HG02852 (cell line): ENCODE measurements around the gene MBNL1.
"Not testable (repeated sequence)": the region's sequence is repeated elsewhere in the genome, so short reads cannot be mapped to it uniquely, and the experiment has no call there.

Experiments
- ATAC-seq: cut with Tn5 transposase; IDR thresholded peaks from one replicate; pipeline ENCODE4 v1.9.1; 2021; ENCODE audit warnings: mild to moderate bottlenecking, moderate library complexity; ENCODE audit not compliant: unreplicated experiment

Gene MBNL1

GRCh38 chr3:152345233-152345632, 76.5 kb downstream of the MBNL1 start:
- ATAC-seq, result no peak

DNA sequence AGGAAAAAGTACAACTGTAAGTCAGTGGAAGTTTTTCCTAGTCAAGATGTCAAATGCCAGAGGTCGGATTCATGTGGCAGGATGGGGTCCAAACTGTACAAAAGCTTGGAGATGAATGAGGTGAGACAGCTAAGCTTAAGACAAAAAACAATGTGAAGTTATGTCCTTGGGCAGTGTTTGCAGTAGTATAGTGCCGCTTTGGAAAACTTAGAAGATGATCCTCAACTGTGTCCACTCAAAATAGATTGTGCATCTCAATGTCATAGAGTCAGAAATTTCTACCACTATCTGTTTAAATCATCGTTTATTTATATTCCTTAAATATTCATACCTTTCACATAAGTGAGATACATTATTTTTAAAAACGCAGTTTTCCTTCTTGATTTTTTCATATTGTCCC, 77.3 kb downstream of the MBNL1 start:
- ATAC-seq, result no peak

DNA sequence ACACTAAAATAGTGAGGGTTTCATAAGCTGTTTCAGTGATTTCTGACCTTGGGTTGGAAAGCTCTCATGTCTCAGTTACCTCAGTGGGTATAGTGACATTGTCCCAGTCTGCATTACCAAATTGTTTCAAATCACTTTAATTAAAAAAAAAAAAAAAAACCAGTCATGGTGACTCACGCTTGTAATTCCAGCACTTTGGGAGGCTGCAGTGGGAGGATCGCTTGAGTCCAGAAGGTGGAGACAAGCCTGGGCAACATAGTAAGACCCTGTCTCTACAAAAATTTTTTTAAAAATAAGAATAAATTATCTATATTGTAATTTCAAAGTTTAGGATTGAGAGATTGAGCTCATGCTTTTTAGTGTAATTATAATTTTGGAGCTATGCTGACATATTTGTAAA, 78.0 kb downstream of the MBNL1 start:
- ATAC-seq, result no peak

DNA sequence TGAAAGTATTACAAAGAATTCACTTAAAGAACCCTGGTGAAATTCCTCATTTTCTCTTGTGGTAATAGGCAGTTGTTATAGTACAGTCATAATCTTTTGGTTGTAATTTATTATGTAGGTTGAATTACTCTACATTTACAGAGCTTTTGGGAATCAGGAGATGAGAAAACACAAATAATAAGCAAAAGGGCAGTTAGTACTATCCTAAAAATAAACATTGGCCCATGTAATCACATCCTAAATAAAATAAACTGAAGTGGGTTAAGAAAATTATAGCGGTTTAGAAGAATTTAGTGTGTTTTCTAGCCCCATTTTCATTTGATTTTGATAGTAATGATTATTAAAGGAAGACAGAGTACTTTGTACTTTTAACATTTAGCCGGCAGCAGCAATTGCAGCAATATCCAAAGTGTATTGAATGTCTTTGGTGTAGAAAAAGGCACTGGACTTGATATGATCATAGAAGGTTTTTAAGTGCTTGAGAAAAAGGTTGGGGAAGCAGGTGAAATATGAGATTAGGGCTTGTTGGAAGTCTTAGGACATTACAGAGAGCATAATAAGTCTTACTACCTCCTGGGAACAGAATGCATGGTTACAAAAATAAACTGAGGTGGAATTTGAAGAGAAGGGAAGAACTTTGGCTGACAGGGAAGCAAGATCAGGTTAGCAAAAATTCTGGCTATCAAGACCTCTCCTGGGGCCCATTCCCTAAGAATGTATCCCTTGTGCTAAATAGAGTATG, 79.9 kb downstream of the MBNL1 start:
- no peak for ATAC-seq

- ATAC-seq, result no peak
Observed at GRCh38 chr3:152349392-152349791, 80.7 kb downstream of the MBNL1 start.

DNA sequence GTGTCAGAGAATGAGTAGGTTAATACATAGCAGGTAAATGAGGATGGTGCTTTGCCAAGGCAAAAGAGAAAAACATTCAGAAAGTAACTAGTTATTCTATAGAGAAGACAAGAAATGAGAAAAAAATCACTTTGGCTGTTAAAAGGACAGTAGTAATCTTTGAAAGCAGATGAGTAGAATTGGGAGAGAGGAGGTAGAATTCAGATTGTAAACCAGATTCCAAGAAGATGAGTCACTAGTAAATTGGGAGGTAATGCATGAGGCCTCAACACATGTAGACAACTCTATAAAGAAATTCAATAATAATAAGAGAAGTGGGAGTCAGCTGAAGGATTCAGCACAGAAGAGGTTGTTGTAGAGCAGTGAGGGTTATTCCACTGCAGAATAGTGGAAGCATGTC, 81.4 kb downstream of the MBNL1 start:
- ATAC-seq, result no peak

GRCh38 chr3:152350776-152351175, 82.0 kb downstream of the MBNL1 start:
- no peak for ATAC-seq

DNA sequence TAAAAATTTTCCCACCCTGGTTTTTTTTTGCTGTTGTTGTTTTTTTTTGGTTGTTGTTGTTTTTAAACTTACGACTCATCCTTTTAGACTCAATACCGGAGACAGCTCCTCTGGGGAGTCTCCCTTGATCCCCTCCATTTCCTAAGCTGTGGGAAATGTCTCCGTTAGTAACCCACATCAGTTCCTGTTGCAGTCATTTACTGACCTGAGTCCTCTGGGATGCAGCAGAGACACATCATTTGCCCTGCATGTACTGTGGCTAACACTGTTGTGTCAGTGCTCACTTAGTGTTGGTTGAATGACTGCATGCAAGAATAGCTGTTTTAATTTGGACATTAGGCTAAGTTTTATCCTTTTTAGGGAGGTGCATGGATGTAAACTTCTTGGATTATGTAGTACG, 83.8 kb downstream of the MBNL1 start:
- ATAC-seq, result no peak

- no peak for ATAC-seq
Observed at GRCh38 chr3:152353578-152353977, 84.8 kb downstream of the MBNL1 start.

GRCh38 chr3:152355744-152356665, 87.3 kb downstream of the MBNL1 start:
- ATAC-seq, result no peak

DNA sequence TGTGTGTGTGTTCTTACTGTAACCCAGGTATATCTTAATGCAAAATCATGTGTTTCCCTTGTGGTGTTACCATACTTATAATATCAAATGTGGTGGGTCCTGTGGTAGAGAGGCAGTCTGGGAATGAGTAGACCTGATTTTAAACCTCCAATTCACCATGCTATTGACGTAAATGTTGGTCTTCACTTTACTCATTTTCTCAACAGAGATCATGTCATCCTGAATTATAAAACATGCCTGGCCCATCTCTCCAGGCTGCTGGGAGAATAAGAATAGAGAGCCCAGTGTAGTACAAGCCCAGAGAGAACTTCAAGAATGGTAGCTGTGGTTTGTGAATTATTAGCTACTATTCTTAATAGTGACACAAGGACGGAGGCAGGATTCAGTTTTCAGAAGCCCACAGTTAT, 88.1 kb downstream of the MBNL1 start:
- peak; percentile 67 for ATAC-seq

GRCh38 chr3:152357587-152357986, 88.9 kb downstream of the MBNL1 start:
- ATAC-seq, result no peak

GRCh38 chr3:152359385-152360248, 90.9 kb downstream of the MBNL1 start:
- no peak for ATAC-seq

DNA sequence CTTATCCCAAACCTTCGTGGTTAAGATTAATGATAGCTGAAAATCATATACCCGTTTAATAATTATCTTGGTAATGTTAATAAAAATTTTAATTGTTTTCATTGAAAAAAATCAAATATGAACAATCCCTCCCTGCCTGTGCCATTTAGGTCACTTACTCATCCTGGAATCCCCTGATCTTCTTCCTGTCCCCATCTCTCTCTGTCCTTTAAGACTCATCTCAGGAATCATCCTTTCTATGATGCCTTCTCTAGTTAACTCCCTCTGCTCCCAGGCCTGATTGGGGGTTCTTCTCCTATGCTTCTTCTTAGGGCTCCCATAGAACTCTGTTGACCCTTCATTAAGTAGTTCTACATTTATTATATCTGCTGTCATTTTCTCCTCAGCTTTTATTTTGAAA, 91.6 kb downstream of the MBNL1 start:
- no peak for ATAC-seq

DNA sequence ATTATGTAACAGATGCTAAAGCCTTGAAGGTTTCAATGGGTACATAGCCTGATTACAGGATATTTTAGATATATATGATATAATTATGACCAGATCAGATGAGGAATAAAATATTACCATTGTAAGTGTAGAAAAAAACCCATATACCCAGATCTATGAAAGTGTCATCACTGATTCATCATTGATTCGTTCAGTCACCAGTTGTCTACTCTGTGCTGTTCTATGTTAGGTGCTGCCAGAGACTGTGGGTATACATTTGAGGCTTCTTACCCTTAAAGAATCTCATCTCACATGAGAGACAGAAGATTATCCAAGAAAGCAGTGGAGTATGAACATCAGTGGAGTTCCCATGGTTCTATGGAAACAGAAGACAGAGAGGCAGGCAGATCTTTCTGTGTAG, 92.2 kb downstream of the MBNL1 start:
- ATAC-seq, result no peak

GRCh38 chr3:152362086-152362485, 93.4 kb downstream of the MBNL1 start:
- no peak for ATAC-seq

GRCh38 chr3:152364237-152364636, 95.5 kb downstream of the MBNL1 start:
- ATAC-seq, result no peak

GRCh38 chr3:152365126-152365525, 96.4 kb downstream of the MBNL1 start:
- ATAC-seq, result no peak

DNA sequence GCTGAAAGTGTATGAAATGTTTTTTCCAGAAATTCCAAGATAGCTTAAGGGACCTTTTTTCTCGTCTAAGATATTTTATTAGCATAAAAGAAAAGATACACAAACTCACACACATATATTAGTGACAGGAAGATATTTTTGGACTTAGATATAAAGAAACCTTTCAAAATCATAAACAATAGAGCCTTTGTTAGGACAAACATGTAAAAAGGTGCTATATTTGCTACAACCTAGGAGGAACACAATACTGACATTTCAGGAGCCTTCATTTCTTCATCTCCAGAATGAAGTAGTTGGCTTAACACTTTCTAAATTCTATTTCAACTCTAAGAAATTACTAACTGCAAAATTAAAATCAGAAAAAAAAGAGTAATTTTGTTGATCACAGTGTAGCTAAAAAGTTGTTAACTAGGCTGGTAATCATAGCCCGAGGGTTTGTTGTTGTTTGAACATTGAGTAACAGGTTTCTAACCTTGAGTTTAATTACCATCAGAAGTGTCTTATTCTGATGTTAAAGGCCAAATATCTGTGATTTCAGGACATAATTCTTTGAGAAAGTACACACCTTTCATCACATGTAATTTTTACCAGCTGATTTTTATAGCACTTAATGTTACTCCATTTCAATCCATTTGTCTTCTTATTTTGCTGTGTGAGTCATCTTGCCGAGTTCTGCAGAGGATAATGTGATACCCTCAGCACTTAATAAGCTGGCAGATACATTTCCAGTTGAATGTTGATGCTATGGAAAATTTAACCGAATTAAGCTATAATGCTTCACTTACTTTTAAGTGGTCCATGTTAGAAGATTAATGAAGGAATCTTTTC, 97.3 kb downstream of the MBNL1 start:
- ATAC-seq, result no peak

- ATAC-seq, result not testable (repeated sequence)
Observed at GRCh38 chr3:152367192-152367591, 98.5 kb downstream of the MBNL1 start.
